ENCODE data around the gene RSAD1. TPM values are rescaled to one million over a fixed set of nuclear protein-coding genes. Genes with fewer than 3 reads are reported as not detected.

RSAD1 gene
- total RNA-seq, 4 donors from 2014 or later: 30.2 to 50.1 (median 34.7) TPM

Other genes with a start within 250 kb of the RSAD1 start
- gene TMEM92, start 204.4 kb upstream of the RSAD1 start, total RNA-seq: not detected
- 10 to 100 TPM; 22.4 to 33.4 (median 28.8) TPM for gene XYLT2, start 132.7 kb upstream of the RSAD1 start, total RNA-seq
- 100 to 1,000 TPM in 1 of 4 donors, 10 to 100 TPM in 3; 44.6 to 115 (median 80.8) TPM for gene MRPL27, start 105.7 kb upstream of the RSAD1 start, total RNA-seq
- gene EME1, start 105.6 kb upstream of the RSAD1 start, total RNA-seq: under 1 TPM in 2 of 4 donors, not detected in 2; 0.27 to 0.93 TPM
- 10 to 100 TPM; 57.4 to 91.0 (median 77.5) TPM for gene LRRC59, start 81.3 kb upstream of the RSAD1 start, total RNA-seq
- 100 to 1,000 TPM in 3 of 4 donors, 10 to 100 TPM in 1; 97.3 to 193 (median 143) TPM for gene ACSF2, start 52.6 kb upstream of the RSAD1 start, total RNA-seq
- under 1 TPM in 1 of 4 donors, not detected in 3; 0.67 TPM for gene CHAD, start 10.0 kb upstream of the RSAD1 start, total RNA-seq
- 1 to 10 TPM in 3 of 4 donors, under 1 TPM in 1; 0.78 to 3.2 (median 1.6) TPM for gene MYCBPAP, start 29.6 kb downstream of the RSAD1 start, total RNA-seq
- gene EPN3, start 53.9 kb downstream of the RSAD1 start, total RNA-seq: 10 to 100 TPM in 1 of 4 donors, 1 to 10 TPM in 1, under 1 TPM in 1, not detected in 1; 0.63 to 31.6 (median 3.5) TPM
- gene SPATA20, start 68.3 kb downstream of the RSAD1 start, total RNA-seq: 100 to 1,000 TPM in 3 of 4 donors, 10 to 100 TPM in 1; 94.9 to 177 (median 125) TPM
- gene CACNA1G, start 81.9 kb downstream of the RSAD1 start, total RNA-seq: 1 to 10 TPM in 1 of 4 donors, under 1 TPM in 3; 0.13 to 3.3 (median 0.52) TPM
- gene ABCC3, start 156.0 kb downstream of the RSAD1 start, total RNA-seq: 100 to 1,000 TPM in 2 of 4 donors, 10 to 100 TPM in 2; 51.0 to 189 (median 131) TPM
- 10 to 100 TPM; 29.4 to 40.2 (median 35.1) TPM for gene ANKRD40, start 229.1 kb downstream of the RSAD1 start, total RNA-seq
- gene LUC7L3, start 240.7 kb downstream of the RSAD1 start, total RNA-seq: 100 to 1,000 TPM in 2 of 4 donors, 10 to 100 TPM in 2; 75.2 to 199 (median 140) TPM

All from thyroid gland (tissue), 4 donors.